CD4-positive, alpha-beta T cell treated with Interleukin-17A for 4 hours (primary cell): Measurements from ENCODE around the gene TRIM31.
"Not testable (repeated sequence)": the region's sequence is repeated elsewhere in the genome, so short reads cannot be mapped to it uniquely, and the experiment has no call there.

Experiments
- DNase-seq: peaks from one replicate; pipeline ENCODE4 v3.0.0-alpha.2; 2020; ENCODE audit warnings: mixed read lengths

The TRIM31 gene

DNA sequence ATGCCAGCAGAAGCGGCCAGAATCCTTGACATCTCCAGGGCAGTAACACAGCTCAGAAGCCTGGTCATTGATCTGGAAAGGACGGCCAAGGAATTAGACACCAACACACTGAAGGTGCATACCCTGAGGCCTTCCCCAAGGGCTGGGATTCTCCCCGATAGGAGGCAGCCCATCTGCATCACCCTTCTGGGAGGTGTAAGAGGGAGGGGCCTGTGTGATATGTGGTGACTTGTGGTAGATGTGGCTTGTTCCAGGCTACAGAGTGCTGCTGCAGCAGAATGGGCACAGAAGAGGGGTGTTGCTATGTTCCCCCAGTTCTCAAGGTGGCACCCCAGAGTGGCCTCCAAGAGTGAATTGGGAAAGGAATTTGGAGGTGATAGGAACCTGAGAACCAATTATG lies 34.2 kb upstream of the TRIM31 start:
- DNase-seq = no peak

DNA sequence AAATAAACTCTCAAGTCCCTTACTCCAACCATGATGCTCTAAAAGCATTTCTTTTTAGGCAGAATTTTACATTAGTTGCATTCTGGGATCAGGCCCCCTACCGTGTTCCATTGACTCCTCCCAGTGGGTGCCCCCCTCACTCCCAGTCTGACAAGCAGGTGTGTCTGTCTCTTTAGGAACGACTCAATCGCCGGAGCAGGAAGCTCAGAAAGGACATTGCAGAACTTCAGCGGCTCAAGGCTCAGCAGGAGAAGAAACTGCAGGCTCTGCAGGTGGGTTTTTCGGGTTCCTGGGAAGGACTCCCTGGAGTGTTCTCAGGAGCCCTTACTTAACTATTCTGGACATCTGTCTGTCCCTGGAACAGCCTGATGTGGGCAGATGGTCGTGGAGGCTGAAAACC lies 32.9 kb upstream of the TRIM31 start:
- DNase-seq = no peak

DNA sequence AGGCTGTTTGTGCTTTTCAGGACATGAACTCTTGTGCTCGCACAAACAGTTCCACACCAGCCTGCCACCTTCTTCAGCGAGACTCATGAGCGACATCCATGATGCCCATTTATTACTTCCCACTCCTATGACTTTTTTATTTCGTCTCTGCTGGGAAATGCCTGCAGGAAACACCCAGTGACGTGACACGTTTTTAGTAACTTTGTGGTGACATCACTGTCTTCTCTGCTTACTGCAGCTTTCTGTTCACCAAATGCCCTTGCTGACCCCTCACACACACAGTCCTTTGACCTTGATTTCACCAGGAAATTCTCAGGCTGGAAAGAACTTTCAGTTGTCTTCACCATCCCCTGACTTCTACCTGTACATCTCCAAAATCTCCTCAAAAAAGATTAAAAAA lies 31.9 kb upstream of the TRIM31 start:
- no peak for DNase-seq

DNA sequence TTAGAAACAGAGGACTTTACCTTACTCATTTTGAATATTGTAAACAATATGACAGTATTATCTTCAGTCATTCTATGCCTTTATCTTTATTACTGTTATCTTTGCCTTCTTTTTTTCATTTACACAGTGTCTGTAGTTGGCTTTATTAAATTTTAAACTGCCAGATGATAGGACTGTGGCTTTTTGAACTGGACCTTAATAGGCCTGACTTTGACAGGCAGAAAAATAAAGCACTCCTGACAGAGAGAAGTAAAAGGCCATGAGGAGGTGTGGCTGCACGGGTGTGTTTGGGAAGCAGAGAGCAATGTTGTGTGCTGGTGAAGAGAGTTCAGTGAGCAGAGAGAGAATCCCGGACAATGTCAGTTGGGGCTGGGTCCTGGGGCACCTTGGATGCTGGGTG lies 30.9 kb upstream of the TRIM31 start:
- no peak for DNase-seq

DNA sequence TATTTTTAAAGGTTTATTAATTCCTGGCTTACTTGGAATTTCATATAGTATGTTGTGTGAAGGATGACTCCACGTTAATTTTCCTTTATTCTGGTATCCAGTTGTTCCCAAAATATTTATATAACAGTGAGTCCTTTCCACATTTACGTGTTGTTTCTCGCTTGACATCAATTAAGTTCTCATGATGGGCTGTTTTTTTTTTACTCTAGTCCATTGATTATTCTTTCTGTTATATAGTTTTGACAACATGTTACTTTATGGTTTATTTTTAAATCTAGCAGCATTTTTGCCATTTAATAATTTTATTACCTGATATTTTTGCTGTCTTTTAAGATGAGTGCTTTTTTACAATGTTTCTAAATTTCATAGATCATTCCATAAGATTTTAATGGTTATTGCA lies 29.8 kb upstream of the TRIM31 start:
- DNase-seq = no peak

DNA sequence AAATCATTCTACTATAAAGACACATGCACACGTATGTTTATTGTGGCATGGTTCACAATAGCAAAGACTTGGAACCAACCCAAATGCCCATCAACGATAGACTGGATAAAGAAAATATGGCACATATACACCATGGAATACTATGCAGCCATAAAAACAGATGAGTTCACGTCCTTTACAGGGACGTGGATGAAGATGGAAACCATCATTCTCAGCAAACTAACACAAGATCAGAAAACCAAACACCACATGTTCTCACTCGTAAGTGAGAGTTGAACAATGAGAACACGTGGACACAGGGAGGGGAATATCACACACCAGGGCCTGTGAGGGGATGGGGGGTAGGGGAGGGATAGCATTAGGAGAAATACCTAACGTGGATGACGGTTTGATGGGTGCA lies 27.4 kb upstream of the TRIM31 start:
- DNase-seq = not testable (repeated sequence)

DNA sequence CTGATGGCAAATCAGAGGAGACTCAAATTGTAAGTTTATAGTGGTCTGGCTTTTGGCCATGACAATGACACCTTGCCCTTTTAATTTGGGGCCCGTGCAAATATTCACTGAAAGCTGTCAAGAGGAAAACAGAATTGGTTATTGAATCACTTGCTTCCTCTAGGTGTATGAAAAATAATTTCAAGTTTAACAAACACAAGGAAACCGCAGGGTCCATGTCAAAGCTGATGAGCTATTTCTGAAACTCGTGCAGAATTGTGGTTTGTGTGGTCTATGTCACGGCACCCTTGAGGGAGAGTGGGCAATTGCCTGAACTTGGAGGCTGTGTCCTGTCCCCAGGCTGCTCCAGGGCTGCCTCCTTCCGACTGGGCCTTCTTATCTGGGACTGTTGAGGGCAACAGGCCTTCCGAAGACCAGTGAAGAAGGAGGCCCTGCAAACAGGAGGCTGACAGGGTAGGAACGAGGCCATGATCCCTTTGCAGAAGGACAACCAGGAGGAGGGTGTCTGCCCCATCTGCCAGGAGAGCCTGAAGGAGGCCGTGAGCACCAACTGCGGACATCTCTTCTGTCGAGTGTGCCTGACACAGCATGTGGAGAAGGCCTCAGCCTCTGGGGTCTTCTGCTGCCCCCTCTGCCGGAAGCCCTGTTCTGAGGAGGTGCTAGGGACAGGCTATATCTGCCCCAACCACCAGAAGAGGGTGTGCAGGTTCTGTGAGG lies 23.8 kb upstream of the TRIM31 start:
- DNase-seq = no peak

DNA sequence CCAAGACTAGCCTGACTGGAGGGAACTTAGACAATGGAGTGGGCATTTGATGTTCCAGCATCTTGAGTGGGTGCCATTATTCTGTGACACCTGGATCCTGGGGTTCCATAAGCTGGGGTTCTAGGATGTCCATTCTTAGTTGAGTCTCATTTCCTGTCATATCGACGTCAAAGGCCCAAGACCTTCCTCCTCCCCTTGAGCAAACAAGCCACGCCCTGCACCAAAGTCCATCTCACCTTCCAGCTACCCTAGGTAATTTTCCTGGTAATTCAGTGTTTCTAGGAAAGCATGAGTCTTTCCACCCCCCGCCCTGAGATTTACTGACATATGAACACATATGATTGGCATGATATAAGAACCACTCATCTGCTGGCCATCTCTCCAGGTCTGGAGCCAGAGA lies 22.9 kb upstream of the TRIM31 start, which contains the start of gene TRIM40:
TRIM40 (plus strand) TSS at position 384 of the 400 bp plus-strand sequence. CDS start 897 bp downstream, outside the sequence.
- DNase-seq = no peak

DNA sequence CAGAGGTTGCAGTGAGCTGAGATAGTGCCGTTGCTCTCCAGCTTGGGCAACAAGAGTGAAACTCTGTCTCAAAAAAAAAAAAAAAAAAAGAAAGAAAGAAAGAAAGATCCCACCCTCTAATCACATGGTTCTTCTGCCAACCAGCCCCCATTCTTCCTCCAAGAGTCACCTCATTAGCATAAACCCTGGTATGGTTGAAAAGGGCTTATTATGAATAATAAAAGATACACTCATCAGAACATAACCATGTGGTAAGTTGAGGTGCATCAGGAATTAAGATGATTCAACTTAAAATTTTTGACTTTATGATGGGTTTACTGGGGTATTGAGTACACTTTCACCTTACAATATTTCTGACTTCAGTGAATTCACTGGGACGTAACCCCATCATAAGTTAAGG lies 22.3 kb upstream of the TRIM31 start:
- no peak for DNase-seq

DNA sequence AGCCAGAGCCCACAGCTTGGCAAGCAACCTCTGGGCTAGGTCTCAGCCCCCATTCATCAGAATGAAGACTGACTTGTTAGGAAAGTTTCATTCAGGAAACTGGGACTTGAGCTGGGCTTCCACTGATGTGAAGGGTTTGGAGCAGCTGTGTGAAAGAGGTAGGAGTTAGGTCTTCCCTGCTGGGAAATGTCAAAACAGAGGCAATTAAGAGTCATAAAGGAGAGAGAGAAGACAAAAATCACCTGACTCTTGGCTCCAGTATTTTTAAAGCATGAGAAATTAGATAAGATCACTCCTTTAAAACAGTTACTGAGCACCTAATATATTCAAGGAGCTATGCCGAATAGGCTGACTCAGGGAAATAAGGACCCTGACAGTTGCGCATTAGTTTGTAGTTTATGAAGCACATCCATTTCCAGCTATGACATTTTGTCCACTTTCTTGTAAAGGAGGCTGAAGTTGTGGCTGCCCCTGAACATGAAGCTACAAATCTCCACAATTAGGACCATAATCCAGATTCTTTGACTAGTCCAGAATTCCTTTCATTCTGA lies 19.1 kb upstream of the TRIM31 start:
- DNase-seq = no peak

DNA sequence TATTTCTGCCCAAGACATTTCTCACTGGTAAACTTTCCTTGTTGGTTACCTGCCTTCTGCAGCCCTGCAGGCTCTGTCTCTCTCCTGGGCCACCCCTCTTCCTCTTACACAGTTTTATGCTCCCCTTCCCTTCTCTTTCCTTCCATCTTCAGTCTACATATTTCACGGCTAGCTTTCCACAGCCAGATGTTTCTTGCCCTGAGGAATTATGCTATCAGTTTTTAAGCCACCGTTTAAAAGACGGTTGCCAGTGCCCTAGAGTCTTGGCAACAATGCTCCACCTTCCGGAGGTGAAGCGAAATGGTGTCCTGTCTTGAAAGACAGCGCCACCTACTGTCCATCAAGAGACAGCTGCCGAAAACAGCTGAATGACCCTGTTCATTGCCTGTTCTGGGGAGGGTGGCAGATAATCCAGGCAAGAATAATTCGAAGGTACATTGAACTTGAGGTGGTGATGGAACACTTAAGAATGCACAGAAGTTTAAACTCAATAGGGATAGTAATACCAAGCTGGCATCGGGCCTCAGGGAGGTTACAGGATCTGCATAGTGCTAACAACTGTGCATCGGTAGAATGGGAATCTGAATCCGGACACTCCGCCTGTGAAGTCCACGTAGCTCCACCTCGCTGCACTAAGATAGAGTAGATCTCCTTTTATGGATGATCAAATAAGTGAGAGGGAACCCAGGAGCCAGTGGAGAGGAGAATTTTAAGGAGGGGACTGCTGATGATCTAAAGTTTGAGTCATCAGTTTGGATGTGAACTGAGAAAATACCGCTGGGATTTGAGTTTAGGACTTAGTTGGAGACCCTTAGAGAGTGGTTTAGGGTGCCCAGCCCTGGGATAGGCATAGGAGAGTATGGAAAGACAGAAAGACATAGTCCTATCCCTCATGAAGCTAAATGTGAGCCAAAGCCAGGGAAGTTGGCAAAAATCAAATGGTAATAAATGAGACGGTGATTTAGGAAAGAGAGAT lies 18.3 kb upstream of the TRIM31 start:
- DNase-seq = peak; percentile 75

DNA sequence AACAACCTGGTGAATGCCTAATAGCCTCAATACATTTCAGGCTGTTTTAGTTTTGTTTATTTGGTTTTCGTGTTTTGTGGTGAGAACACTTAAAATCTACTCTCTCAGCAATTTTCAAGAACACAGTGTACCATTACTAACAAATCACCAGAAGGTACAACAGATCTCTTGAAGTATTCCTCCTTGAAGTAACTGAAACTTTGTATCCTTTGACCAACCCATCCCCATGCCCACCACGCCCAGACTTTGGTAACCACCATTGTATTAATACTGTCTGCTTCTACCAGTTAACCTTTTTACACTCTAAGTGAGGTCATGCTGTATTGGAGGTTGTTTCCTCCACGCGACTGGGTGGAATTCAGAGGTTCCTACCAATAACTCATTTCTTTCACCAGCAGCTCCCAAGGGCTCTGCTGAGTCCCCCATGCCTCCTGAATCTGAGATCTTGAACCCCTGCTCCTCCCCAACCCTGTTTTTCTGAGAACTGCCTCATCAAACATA lies 17.3 kb upstream of the TRIM31 start:
- no peak for DNase-seq

DNA sequence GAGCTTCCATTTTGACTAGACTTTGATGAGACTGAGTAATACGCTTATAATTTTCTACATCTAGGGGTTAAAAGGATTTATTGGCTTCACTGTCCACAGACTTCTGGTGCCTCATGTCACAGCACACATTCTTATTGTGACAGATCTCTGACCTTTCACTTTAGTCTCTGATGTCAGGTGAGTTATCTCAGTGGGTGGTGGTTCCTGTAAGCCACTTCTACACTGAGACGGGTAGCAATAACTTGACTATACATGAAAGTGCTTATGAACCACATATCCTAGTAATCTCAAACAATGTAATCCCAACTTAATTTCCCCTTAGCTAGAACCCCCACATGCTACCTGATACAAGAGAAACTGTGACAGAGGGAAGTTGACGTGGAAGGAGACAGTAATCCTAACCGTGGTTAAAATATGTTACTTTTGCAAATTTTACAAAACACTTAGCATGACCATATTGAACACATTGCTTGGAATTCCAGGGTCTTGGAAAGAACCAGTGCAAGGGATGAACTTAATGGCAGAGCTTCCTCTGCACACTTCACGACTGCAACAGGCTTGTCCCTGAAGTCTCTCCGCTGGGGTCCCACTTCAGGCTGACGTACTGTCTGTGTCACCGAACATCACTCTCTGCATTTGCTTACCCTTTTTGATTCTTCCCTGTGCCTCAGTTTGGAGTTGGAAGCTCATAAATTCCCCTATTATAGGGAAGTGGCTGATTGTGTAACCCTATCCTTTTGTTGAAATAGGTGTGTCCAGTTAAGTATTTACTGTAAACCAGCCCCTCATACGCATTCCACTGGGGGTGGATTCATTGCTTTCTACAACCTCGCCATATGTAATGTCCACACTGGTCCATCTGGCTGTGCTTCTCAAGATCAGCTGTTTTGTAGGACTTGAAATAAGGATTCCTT lies 16.6 kb upstream of the TRIM31 start:
- no peak for DNase-seq

DNA sequence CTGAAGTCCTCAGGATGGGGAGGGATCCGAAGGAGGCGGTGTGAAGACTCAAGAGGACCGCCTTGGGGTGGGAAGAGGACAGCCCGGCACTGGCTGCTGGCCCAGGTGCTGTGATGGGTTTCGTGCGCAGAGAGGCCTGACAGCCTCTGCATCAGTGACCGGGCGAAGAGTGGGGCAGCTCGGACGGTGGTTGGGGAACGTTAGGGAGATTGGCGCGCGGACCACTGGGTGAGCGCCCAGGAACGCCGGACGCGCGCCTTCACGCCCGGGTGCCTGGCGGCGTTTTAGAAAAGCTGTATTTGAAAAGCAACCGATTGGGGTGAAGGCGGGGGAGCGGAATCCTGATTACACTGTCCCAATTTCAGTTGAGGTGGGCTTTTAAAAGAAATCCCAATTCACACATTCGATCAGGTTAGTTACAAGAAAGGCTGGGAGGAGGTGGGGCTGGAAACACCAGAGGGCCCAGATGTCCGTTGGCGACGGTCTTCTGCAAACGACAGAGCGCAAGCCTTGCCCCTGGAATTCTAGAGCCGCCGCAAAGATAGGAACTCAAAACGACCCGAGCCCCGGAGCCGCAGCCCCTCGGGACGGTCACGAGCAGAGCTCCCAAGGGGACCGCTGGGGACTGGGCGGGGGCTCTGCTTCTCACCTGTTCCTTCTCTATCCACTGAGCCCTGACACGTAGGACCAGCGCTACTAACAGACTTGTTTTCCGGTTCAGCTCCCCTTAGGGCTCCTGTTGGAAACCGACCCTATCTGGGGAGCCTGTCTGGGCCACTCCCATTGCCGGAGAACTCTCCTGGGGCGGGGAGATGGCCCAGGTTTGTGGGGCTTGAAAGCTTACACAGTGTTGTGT lies 14.6 kb upstream of the TRIM31 start:
- no peak for DNase-seq

DNA sequence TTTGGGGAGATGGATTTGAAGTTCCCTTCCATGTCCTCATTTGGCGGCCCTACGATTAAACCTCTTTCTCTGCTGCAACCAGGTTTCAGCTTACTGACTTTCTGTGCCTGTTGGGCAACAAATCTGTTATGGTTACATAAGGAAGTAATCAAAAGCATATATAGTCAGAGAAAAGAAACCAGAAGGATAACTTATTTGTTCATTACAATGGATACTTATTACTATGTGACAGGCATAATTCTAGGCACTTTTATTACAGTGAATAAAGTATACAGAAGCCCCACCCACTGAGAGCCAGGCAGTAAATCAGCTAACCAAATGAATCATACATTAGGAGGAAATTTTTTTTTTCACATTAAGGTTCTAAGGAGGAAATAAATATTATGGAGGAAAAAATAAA lies 9.6 kb upstream of the TRIM31 start:
- DNase-seq = no peak

DNA sequence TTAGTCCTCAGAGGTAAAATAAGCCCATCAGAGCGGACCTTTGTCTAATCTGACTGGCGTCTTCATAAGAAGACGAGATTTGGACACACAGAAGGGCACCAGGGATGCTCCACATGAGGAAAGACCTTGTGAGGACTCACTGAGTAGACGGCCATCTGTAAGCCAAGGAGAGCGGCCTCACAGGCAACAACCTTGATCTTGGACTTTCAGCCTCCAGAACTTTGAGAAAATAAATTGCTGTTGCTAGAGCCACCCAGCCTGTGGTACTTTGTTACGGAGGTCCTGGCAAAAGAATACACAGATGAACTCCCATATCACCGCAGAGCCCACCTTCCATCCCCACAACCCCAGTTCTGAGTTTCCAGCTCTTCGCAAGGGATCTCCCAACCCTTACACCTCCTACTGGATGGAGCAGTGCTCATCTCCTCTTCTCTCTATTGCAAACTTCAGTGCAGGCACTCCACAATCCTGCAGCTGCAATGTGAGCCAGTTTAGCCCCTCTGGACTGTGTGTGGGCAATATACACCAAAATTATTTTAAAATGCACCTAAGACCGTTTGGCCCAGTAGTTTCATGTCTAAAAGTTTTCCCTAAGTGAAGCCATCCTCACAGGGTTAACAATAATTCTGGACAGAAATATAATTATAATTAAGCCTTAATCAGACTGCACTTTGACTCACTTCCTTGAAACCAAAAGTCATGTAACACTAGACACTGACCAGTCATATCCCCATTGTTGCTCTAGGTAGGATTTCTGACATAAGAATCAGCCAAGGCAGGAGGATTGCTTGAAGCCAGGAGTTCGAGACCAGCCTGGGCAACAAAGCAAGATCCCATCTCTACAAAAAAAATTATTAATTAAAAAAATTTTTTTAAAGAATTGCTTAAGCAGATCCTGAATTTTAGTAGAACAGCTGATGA lies 8.8 kb upstream of the TRIM31 start:
- no peak for DNase-seq

DNA sequence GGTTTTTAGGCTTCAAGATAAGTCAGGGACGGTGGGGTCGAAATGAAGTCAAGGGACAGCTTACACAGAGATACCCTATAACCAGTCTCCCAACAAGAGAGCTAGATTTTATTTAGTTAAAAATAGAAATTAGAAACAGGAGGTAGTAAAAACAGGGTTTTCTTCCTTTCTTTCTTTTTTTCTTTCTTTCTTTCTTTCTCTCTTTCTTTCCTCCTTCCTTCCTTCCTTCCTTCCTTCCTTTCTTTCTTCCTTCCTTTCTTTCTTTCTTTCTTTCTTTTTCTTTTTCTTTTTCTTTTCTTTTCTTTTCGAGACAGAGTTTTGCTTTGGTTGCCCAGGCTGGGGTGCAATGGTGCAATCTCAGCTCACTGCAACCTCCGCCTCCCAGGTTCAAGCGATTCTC lies 5.8 kb upstream of the TRIM31 start:
- not testable (repeated sequence) for DNase-seq

DNA sequence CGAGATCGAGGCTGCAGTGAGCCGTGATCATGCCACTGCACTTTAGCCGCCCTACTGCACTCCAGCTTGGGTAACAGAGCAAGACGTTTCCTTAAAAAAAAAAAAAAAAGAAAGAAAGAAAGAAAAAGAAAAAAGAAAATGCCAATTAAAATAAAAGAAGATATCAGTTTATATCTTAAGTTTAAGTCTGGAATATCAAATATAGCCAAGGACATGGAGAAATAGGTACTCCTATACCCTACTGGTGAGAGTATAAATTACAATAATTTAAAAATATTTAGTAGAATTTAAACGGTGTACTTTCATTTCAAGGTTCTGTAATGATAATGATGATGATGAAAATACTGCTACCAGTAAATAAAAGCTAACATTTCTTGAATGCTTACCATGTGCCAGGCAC lies 3.8 kb upstream of the TRIM31 start:
- DNase-seq = no peak

DNA sequence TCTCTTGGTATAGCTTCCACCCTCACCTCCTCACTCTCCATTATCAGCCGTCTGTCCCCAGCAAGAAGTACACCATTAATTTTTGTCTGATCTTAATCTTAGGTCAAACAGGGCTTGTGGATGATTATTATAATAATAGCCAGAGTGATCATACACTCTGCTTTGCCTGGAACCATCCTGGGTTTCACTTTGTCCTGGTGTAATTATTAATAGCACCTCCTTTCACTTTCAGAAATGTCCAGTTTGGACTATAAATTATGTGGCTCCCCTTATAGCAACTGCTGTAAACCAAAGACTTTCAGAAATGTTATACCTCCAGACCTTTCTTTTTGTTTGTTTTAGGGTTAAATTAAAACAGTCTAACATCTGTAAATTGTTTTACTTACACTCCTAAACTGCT lies 951 bp upstream of the TRIM31 start:
- no peak for DNase-seq

DNA sequence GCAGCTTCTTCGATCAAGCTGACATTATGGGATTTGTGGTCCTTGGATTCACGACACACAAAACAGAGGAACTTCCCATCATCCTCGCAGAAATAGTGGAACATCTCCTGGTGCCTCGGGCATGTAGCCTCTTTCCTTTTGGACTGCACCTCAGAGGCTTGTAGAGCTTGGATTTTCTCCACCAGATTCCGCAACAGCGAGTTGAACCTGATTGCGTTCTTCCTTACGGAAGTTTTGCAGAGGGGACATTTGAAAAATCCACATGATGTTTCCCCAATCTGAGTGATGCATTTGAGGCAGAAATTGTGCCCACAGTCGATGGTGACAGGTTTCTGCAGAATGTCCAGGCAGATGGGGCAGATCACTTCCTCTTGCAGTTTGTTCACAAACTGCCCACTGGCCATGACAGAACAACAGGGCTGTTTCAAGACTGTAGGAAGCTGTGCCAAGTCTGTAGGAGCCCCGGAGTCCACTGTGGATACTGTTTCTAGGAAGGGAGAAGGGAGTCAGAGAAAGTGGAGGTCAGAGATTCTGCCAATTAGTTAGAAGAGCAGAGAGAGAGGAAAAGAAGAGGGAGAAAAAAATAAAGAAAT lies 392 bp downstream of the TRIM31 start:
- DNase-seq = no peak
